ENCODE measurements around the gene SIK2.

DNA sequence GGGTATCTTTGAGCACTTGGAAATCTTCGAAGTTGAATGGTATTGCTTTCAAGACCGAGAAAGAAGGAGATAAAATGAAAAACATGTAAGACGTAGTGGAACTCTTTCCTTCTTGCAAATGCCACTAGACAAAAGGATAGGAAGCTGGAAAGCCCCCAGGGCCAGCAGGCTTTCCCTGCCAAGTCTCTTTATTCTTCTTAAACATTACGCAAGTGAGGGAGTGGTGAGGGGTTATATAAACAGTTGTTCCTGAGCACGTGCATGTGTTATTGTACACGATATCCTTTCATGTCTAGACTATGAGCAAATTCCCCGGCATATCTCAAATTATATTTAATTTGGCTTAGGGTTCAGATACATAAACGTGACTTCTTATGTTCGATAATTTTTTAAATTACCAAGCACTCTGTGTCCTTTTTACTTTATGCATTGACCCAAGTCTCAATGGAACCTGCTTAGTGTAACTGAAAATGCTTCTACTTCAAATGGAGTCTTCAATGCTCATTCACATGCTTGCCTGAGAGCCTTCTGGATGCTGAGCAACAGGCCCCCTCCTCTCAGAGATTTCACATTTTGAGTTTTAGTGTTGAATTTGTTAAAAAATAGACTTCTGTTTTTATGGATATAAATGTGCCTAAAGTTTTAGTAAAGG lies 104.9 kb downstream of the SIK2 start:
- TF ChIP-seq CTCF (IDR thresholded peaks at IDR 0.05), result no peak
- no peak for TF ChIP-seq EZH2phosphoT487 (IDR thresholded peaks at IDR 0.05)
- no peak for TF ChIP-seq EZH2 (IDR thresholded peaks at IDR 0.05)
